Astrocyte (in vitro differentiated cells and primary cell): ENCODE measurements around the gene BABAM1. TPM values are rescaled to one million over a fixed set of nuclear protein-coding genes. Genes with fewer than 3 reads are reported as not detected.

Experiments
- DNase-seq: peaks from one replicate; pipeline ENCODE4 v3.0.0-alpha.2; 2010; ENCODE audit warnings: low read depth
- FAIRE-seq: peaks from 2 replicates; lab custom pipeline; 2011; peaks lifted over from hg19 to GRCh38; lab: Jason Lieb, UNC
- H2AFZ ChIP-seq: 2 replicates; pipeline ENCODE4 v1.6.0; 2012; ENCODE audit warnings: low read depth, low read length, inconsistent platforms
- H3K27ac ChIP-seq: 2 replicates; pipeline ENCODE4 v1.5.1; 2011; ENCODE audit warnings: low read depth, low read length, inconsistent platforms
- H3K27me3 ChIP-seq: 2 replicates; pipeline ENCODE4 v1.6.0; 2011; ENCODE audit warnings: low read length, inconsistent platforms; ENCODE audit not compliant: insufficient read depth
- H3K36me3 ChIP-seq: 2 replicates; pipeline ENCODE4 v1.5.1; 2011; ENCODE audit warnings: low read length, inconsistent platforms; ENCODE audit not compliant: insufficient read depth
- H3K4me1 ChIP-seq: 2 replicates; pipeline ENCODE4 v1.5.1; 2011; ENCODE audit warnings: low read length, inconsistent platforms; ENCODE audit not compliant: insufficient read depth
- H3K4me2 ChIP-seq: 2 replicates; pipeline ENCODE4 v1.6.0; 2012; ENCODE audit warnings: low read length, inconsistent platforms
- H3K4me3 ChIP-seq: 2 replicates; pipeline ENCODE4 v1.5.1; 2011; ENCODE audit warnings: low read depth, mild to moderate bottlenecking, low read length, inconsistent platforms; ENCODE audit not compliant: insufficient read depth
- H3K79me2 ChIP-seq: 2 replicates; pipeline ENCODE4 v1.6.0; 2012; ENCODE audit warnings: mild to moderate bottlenecking, low read length, inconsistent platforms; ENCODE audit not compliant: insufficient read depth
- H3K9ac ChIP-seq: 2 replicates; pipeline ENCODE4 v1.6.0; 2012; ENCODE audit warnings: mild to moderate bottlenecking, low read length, inconsistent platforms
- H3K9me3 ChIP-seq: 2 replicates; pipeline ENCODE4 v1.5.1; 2012; ENCODE audit warnings: low read depth, mild to moderate bottlenecking, low read length, inconsistent platforms; ENCODE audit not compliant: insufficient read depth
- H4K20me1 ChIP-seq: 2 replicates; pipeline ENCODE4 v1.6.0; 2012; ENCODE audit warnings: low read length, inconsistent platforms; ENCODE audit not compliant: insufficient read depth
- H3K27ac Mint-ChIP-seq: one replicate; pipeline ENCODE4 v1.8.0; 2021; ENCODE audit warnings: mild to moderate bottlenecking, mixed read lengths; ENCODE audit not compliant: unreplicated experiment
- H3K27me3 Mint-ChIP-seq: one replicate; pipeline ENCODE4 v1.8.0; 2021; ENCODE audit warnings: low read depth, mixed read lengths; ENCODE audit not compliant: unreplicated experiment
- H3K36me3 Mint-ChIP-seq: one replicate; pipeline ENCODE4 v1.8.0; 2021; ENCODE audit warnings: low read depth, mixed read lengths; ENCODE audit not compliant: unreplicated experiment
- H3K4me1 Mint-ChIP-seq: one replicate; pipeline ENCODE4 v1.8.0; 2021; ENCODE audit warnings: low read depth, mixed read lengths; ENCODE audit not compliant: unreplicated experiment
- H3K4me3 Mint-ChIP-seq: one replicate; pipeline ENCODE4 v1.8.0; 2021; ENCODE audit warnings: mild to moderate bottlenecking, moderate library complexity, mixed read lengths; ENCODE audit not compliant: unreplicated experiment
- H3K9me3 Mint-ChIP-seq: one replicate; pipeline ENCODE4 v1.8.0; 2021; ENCODE audit warnings: mild to moderate bottlenecking, mixed read lengths; ENCODE audit not compliant: unreplicated experiment
- CTCF ChIP-seq: IDR thresholded peaks from 2 replicates; pipeline ENCODE4 v1.5.1; 2011; ENCODE audit warnings: low read depth, mild to moderate bottlenecking, inconsistent platforms, low read length, moderate library complexity; ENCODE audit not compliant: insufficient read depth
- EZH2 ChIP-seq: IDR thresholded peaks from 2 replicates; pipeline ENCODE4 v1.6.1; 2012; ENCODE audit warnings: mild to moderate bottlenecking, low read length, inconsistent platforms; ENCODE audit not compliant: insufficient read depth
- total RNA-seq: library from RNA; stranded (reverse); gene quantifications from 2 replicates; pipeline ENCODE4 v1.2.1, GENCODE V29; 2021

Gene BABAM1
- total RNA-seq, 1 donor from 2014 or later = 112 TPM

GRCh38 chr19:17303940-17304267 lies 36.7 kb downstream of the BABAM1 start:
- Mint-ChIP-seq H3K27ac (no peak overlapping the region), H3K36me3 (peaks cover 2% of the 10 kb centered on the region), H3K9me3 (no peaks in the 10 kb centered on the region), H3K27me3 (no peaks in the 10 kb centered on the region), H3K4me1 (peaks cover 1% of the 10 kb centered on the region), H3K4me3 (peak overlapping the region; percentile 51)
- H3K27me3 ChIP-seq = no peaks in the 10 kb centered on the region
- no peak for DNase-seq
- no peaks in the 10 kb centered on the region for H3K36me3 ChIP-seq
- peak overlapping the region; percentile 15 for H2AFZ ChIP-seq
- peak overlapping the region; percentile 87 for H3K4me2 ChIP-seq
- H4K20me1 ChIP-seq = peaks cover 3% of the 10 kb centered on the region
- H3K4me1 ChIP-seq = peaks cover 12% of the 10 kb centered on the region
- peaks cover 7% of the 10 kb centered on the region for H3K79me2 ChIP-seq
- no peak overlapping the region for H3K27ac ChIP-seq
- no peak overlapping the region for H3K4me3 ChIP-seq
- FAIRE-seq = no peak
- no peaks in the 10 kb centered on the region for H3K9me3 ChIP-seq
- H3K9ac ChIP-seq = no peak overlapping the region
- TF ChIP-seq EZH2 (no peak), CTCF (no peak)

GRCh38 chr19:17304386-17305215 lies 37.4 kb downstream of the BABAM1 start:
- H3K36me3 ChIP-seq = no peaks in the 10 kb centered on the region
- Mint-ChIP-seq H3K9me3 (no peaks in the 10 kb centered on the region), H3K36me3 (peaks cover 2% of the 10 kb centered on the region), H3K27ac (peak overlapping the region; percentile 84), H3K4me1 (peaks cover 1% of the 10 kb centered on the region), H3K4me3 (peak overlapping the region; percentile 85), H3K27me3 (no peaks in the 10 kb centered on the region)
- peaks cover 12% of the 10 kb centered on the region for H3K4me1 ChIP-seq
- TF ChIP-seq CTCF = no peak
- no peak overlapping the region for H2AFZ ChIP-seq
- peaks cover 3% of the 10 kb centered on the region for H4K20me1 ChIP-seq
- no peak overlapping the region for H3K27ac ChIP-seq
- H3K9me3 ChIP-seq = no peaks in the 10 kb centered on the region
- DNase-seq (no peak), FAIRE-seq (no peak)
- H3K9ac ChIP-seq = no peak overlapping the region
- peaks cover 10% of the 10 kb centered on the region for H3K79me2 ChIP-seq
- no peak overlapping the region for H3K4me3 ChIP-seq
- peak overlapping the region; percentile 93 for H3K4me2 ChIP-seq
- H3K27me3 ChIP-seq = no peaks in the 10 kb centered on the region

- Histone ChIP-seq H3K4me3 (peak overlapping the region; percentile 72), H3K9me3 (no peaks in the 10 kb centered on the region), H3K36me3 (no peaks in the 10 kb centered on the region), H3K4me2 (peak overlapping the region; percentile 93), H3K27me3 (no peaks in the 10 kb centered on the region), H3K27ac (no peak overlapping the region), H3K4me1 (peaks cover 13% of the 10 kb centered on the region), H4K20me1 (peaks cover 6% of the 10 kb centered on the region), H2AFZ (peak overlapping the region; percentile 90), H3K9ac (no peak overlapping the region), H3K79me2 (peaks cover 16% of the 10 kb centered on the region)
- FAIRE-seq (no peak), DNase-seq (no peak)
- Mint-ChIP-seq H3K9me3 (no peaks in the 10 kb centered on the region), H3K36me3 (peaks cover 2% of the 10 kb centered on the region), H3K27me3 (no peaks in the 10 kb centered on the region), H3K4me3 (peak overlapping the region; percentile 85), H3K4me1 (peaks cover 1% of the 10 kb centered on the region), H3K27ac (peak overlapping the region; percentile 84)
- TF ChIP-seq EZH2 (no peak), CTCF (no peak)
Observed at GRCh38 chr19:17305216-17305516, 37.9 kb downstream of the BABAM1 start.
